Islet precursor cell (in vitro differentiated cells): Measurements from ENCODE around the gene FHOD3.

ENCODE experiments used
- DNase-seq: peaks from one replicate; pipeline ENCODE4 v3.0.0-alpha.2; 2018

Gene FHOD3

GRCh38 chr18:36455931-36456330, 158.4 kb downstream of the FHOD3 start:
- DNase-seq, result no peak

DNA sequence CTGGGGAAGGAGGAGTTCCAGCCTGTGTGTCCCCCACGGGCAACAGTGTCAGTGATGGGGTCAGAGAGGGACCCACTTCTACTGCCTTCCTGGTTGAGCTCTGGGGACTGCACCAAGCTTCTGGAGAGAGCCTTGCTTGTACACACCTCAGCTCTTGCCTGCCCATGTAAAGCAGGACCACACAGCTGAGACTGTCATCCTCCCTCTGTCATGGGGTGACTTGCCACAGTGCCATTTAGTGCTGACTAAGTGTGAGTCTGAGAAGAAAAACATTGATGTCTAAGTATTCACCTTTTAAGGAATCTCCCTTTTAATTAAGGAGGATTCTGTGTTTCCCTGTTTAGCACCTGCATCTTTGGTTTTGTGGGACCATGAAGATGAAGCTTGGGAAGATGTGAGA, 159.1 kb downstream of the FHOD3 start:
- no peak for DNase-seq

- no peak for DNase-seq
Observed at GRCh38 chr18:36457683-36458082, 160.2 kb downstream of the FHOD3 start.

DNA sequence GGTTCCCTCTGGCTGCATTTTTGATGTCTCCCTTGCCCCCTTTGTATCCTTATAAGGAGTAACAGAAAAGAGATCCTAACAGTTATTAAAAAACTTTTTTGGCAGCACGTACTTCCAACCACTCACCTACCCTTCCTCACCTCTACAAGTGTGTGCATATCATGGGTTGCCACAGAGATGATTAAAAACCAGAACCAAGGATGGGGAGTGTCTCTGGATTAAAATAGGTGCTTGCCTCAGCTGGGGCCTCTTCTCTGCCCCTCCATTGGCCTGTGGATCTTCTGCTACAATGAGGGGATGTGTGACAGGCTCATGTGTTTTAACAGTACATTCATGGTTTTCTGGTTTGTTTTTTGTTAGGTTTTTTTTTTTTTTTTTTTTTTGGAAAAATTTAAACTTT, 160.8 kb downstream of the FHOD3 start:
- no peak for DNase-seq

GRCh38 chr18:36459203-36459602, 161.7 kb downstream of the FHOD3 start:
- DNase-seq, result peak; percentile 35

DNA sequence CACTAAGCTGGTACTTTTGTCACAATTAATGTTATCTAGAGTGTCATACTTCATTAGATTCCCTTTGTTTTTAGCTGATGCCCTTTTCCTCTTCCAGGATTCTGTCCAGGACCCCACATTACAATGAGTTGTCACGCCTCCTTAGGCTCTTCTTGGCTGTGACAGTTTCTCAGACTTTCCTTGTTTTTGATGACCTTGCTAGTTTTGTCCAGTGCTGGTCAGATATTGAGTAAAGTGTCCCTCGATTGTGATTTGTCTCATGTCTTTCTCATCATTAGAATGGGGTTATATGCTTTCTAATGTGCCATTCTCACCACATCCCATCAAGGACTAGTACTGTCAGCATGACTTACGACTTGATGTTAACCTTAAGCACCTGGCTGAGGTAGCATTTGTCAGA, 162.3 kb downstream of the FHOD3 start:
- DNase-seq, result peak; percentile 6

- peak; percentile 17 for DNase-seq
Observed at GRCh38 chr18:36460324-36460850, 162.9 kb downstream of the FHOD3 start.

DNA sequence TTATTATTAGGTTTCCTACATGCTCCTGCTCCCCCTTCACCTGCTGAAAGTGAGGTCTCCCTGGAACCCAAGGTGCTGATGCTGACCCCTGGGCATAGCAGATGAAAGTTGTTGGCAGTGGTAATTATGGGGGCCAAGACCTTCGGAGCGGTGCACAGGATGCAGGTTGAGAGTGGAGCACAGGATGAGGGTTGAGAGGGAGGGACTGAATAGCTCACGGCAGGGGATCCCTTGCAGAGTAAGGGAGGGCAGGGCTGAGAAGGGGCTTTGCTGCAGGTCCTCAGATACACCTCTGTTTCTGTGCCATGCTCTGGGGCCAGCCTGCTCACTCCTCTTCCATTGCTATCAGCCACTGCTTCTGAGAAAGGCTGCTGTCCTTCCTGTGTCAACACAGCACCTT, 163.3 kb downstream of the FHOD3 start:
- peak; percentile 35 for DNase-seq

DNA sequence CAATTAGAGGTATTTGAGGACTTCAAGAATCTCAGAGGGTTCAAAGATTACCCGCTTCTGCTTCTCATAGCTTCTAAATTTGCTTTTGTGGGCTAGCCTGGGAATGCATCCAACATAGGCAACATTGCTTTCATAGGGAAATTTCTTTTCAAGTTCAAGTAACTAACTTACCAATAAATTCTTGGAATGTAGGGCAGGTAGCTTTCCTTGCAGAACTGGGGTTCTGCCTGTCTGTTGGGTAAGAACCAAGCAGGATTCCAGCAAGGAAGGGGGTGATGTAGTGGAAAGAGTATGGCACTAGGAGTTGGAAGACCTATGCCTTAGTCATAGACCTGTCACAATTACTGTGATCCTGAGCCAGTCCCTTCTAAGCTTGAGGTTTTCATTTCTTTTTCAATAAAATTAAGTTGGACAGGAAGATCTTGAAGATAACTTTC, 164.1 kb downstream of the FHOD3 start:
- DNase-seq, result peak; percentile 21

GRCh38 chr18:36463516-36463915, 166.0 kb downstream of the FHOD3 start:
- peak; percentile 32 for DNase-seq

DNA sequence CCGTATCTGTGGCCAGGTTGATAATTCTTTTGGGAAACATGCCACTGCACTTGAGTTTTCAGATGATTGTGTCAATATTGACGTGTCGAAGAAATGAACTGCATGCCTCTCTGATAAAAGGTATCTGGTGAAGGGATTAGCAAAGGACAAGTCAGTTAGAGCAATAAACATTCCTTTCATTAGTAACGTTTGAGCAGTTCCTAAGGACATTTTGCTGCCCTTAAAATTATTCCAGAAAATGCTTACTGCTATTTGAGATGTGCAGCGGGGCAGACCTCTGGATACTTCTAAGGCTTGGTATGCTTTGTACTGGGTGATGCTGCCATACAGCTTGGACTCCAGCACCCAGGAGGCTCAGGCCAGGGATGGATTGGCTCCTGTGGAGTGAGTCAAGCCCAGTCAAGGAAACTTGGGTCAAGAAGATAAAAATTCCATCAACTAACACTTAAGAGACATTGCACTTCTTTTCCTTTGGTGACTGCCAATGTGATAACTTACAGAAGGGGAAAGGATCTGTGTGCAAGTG, 166.7 kb downstream of the FHOD3 start:
- DNase-seq, result peak; percentile 61

GRCh38 chr18:36465276-36465675, 167.8 kb downstream of the FHOD3 start:
- DNase-seq, result peak; percentile 42

- peak; percentile 21 for DNase-seq
Observed at GRCh38 chr18:36465970-36466369, 168.5 kb downstream of the FHOD3 start.

DNA sequence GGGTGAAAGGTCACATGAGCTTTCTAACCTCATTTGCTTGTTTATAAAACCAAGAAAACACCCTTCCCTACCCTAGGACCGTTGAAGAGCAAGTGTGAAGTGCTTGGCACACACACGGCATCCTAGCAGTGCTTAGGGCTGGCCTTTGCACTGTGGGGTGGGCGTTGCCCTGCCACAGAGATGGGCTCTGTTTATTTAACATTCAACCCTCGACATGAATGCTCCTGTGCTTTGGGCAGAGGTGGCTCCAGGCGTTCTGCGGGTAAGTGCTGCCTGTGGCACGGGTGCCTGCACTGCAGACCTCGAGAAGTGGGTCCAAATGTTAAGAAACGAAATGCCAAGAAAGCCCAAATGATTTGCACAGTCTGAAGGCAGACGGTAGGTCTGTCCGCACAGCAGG, 170.1 kb downstream of the FHOD3 start:
- no peak for DNase-seq

GRCh38 chr18:36468161-36468560, 170.6 kb downstream of the FHOD3 start:
- DNase-seq, result no peak

GRCh38 chr18:36469461-36469860, 171.9 kb downstream of the FHOD3 start:
- no peak for DNase-seq

GRCh38 chr18:36470896-36471295, 173.4 kb downstream of the FHOD3 start:
- DNase-seq, result no peak

- DNase-seq, result no peak
Observed at GRCh38 chr18:36471393-36471792, 173.9 kb downstream of the FHOD3 start.

- peak; percentile 18 for DNase-seq
Observed at GRCh38 chr18:36476433-36476832, 178.9 kb downstream of the FHOD3 start.

DNA sequence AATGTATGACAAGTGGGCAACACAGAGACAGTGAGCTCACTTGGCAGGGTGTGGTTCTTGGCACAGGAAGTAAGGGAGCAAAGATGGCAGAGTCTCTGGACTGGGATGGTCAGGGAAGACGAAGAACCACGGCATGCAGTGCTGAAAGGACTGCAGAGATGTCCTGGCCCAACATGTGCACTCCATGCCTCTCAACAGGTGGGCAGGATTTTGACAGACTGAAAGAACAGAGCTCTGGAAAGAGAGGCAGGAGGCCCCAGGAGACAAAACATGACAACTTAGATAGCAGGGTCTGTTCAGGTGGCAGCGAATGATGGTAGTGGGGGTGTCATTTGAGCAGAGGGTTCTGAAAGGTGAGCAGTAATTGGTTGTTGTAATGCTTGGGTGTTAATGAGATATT, 180.3 kb downstream of the FHOD3 start:
- DNase-seq, result peak; percentile 25

GRCh38 chr18:36481201-36481657, 183.7 kb downstream of the FHOD3 start:
- DNase-seq, result peak; percentile 34

DNA sequence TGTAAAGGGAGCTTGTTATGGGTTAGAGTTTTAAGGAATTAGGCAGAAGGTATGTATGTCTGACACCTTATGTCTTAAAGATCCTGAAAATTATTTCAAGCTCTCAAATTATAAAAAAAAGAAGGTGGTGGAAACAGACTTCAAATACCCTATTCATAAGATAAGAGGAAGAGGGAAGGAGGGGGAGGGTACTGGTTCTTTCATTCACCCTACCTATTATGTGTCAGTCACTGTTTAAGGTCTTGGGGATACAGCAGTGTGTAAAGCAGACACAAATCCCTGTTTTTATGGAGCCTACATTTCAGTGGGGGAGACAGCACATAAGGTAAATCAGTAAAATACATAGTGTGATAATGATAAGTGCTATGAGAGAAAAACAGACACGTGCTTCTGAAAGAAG, 184.4 kb downstream of the FHOD3 start:
- no peak for DNase-seq

DNA sequence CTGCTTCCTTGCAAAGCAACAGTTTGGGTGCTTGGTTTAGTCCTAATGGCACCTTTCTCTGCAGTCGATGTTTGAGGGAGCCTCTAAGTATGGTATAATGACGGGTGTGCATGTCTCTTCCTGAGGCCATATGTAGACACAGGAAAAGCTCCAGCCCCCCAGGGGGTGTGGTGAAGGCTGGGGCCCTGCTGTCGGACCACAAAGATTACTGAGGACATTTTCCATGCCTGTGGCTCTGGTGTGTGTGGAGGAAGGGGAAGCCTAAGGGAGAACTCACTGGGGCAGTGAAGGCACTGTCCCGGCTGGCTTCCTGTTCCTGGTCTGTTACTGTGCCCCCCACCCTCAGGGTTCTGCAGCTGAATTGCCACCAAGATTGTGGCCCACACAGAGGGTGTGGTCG, 187.1 kb downstream of the FHOD3 start:
- no peak for DNase-seq

DNA sequence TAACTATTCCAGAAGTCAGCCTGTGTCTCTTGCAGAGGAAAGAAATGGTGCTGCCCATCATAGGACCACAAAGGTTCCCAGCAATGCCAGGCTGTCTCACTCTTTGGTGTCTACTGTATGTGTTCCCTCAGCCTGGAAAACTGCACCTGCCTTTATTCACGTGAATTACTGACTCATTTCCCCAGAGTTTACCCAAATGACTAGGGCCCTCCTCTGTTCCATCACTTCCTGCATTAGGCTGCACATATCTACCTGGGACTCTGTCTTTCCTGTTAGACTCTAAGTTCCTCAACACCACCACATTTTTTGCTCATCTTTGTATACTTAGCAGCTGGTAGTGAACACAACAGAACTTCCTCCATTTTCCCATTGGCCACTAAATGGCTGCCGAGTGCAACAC, 188.3 kb downstream of the FHOD3 start:
- DNase-seq, result no peak

GRCh38 chr18:36488131-36488530, 190.6 kb downstream of the FHOD3 start:
- DNase-seq, result no peak
